H1 (cell line): ENCODE data around the gene CDC5L.

Source experiments
- CTCF ChIP-seq, 3 experiments: IDR thresholded peaks; 1 replicate in 2 of 3; 2 replicates in 1 of 3; pipeline versions ENCODE4 v1.5.1 to v1.6.1; 2011; ENCODE audit warnings: low read length in 3 of 3, mild to moderate bottlenecking in 3 of 3, inconsistent platforms in 2 of 3, low read depth in 1 of 3, moderate library complexity in 1 of 3; ENCODE audit not compliant: insufficient read depth in 1 of 3; ENCODE audit errors: control extremely low read depth in 1 of 3
- EZH2 ChIP-seq: fragments of 200-600 bp; sonication (generic); IDR thresholded peaks from 2 replicates; pipeline ENCODE4 v1.7.1; 2012; ENCODE audit warnings: low read depth, mild to moderate bottlenecking, moderate library complexity, low read length, inconsistent platforms; ENCODE audit not compliant: severe bottlenecking
- NANOG ChIP-seq: IDR thresholded peaks from 2 replicates; pipeline ENCODE4 v1.6.1; 2011; ENCODE audit warnings: low read length, low read depth, mild to moderate bottlenecking, inconsistent platforms; ENCODE audit not compliant: insufficient read depth, poor library complexity, severe bottlenecking
- POLR2AphosphoS5 ChIP-seq: IDR thresholded peaks from 2 replicates; pipeline ENCODE4 v1.6.1; 2011; ENCODE audit warnings: low read depth, low read length

- TF ChIP-seq CTCF (IDR thresholded peaks at IDR 0.05; ENCODE audit: control extremely low read depth in 1 of 3, insufficient read depth in 1 of 3, low read depth in 1 of 3, low read length in 3 of 3) (no peak), NANOG (no peak), POLR2AphosphoS5 (no peak), EZH2 (no peak)
Observed at GRCh38 chr6:44359973-44360372, 27.5 kb upstream of the CDC5L start.
